OCI-LY3 (cell line): ENCODE measurements around the gene ATF6.
A peak's percentile ranks its signal among the peaks of the same experiment; 100 is the strongest.

ENCODE experiments used
- H2AFZ ChIP-seq: fragments of 200-600, 300-600 bp; shearing (Covaris generic); 2 replicates; pipeline ENCODE4 v1.6.0; 2014; ENCODE audit warnings: antibody characterized with exemption, low read depth, low read length
- H3K27ac ChIP-seq: fragments of 200-600, 300-600 bp; sonication (generic); 2 replicates; pipeline ENCODE4 v1.5.1; 2014; ENCODE audit warnings: mild to moderate bottlenecking, low read length, moderate library complexity, mixed read lengths
- H3K27me3 ChIP-seq: fragments of 200-600, 300-600 bp; sonication (generic); 2 replicates; pipeline ENCODE4 v1.6.1; 2014; ENCODE audit warnings: low read depth, low read length, mixed read lengths
- H3K36me3 ChIP-seq: fragments of 200-600, 300-600 bp; sonication (generic); replicated peaks from 2 replicates; pipeline ENCODE3; 2014; ENCODE audit warnings: low read depth, low read length, mixed read lengths
- H3K4me1 ChIP-seq: fragments of 300-600, 200-600 bp; sonication (generic); 2 replicates; pipeline ENCODE4 v1.6.1; 2014; ENCODE audit warnings: low read length, mixed read lengths
- H3K4me2 ChIP-seq: fragments of 200-600, 300-600 bp; sonication (generic); 2 replicates; pipeline ENCODE4 v1.6.1; 2014; ENCODE audit warnings: low read length, mixed read lengths
- H3K4me3 ChIP-seq: fragments of 300-600, 200-600 bp; sonication (generic); 2 replicates; pipeline ENCODE4 v1.5.1; 2014; ENCODE audit warnings: antibody characterized with exemption, mild to moderate bottlenecking, low read length, moderate library complexity
- H3K79me2 ChIP-seq: fragments of 300-600, 200-600 bp; shearing (Covaris generic); 2 replicates; pipeline ENCODE4 v1.6.1; 2014; ENCODE audit warnings: mild to moderate bottlenecking, low read length, mixed read lengths
- H3K9ac ChIP-seq: fragments of 300-600, 200-600 bp; shearing (Covaris generic); 2 replicates; pipeline ENCODE4 v1.6.0; 2014; ENCODE audit warnings: mild to moderate bottlenecking, low read length, moderate library complexity
- H3K9me3 ChIP-seq: fragments of 200-600, 300-600 bp; shearing (Covaris generic); 2 replicates; pipeline ENCODE4 v1.6.1; 2014; ENCODE audit warnings: low read length, mixed read lengths; ENCODE audit not compliant: insufficient read depth
- H4K20me1 ChIP-seq: fragments of 200-600, 300-600 bp; sonication (generic); 2 replicates; pipeline ENCODE4 v1.6.1; 2016; ENCODE audit warnings: low read length, mixed read lengths; ENCODE audit not compliant: insufficient read depth
- CTCF ChIP-seq: fragments of 200-600, 300-600 bp; sonication (generic); IDR thresholded peaks from 2 replicates; pipeline ENCODE4 v1.5.1; 2014; ENCODE audit warnings: antibody characterized with exemption, low read length, low read depth
- EZH2phosphoT487 ChIP-seq: fragments of 200-600 bp; shearing (Covaris generic); IDR thresholded peaks from 2 replicates; pipeline ENCODE4 v1.6.1; 2018; ENCODE audit warnings: antibody characterized with exemption, mixed run types, low read depth

Gene ATF6

GRCh38 chr1:161956930-161957329, 190.8 kb downstream of the ATF6 start:
- no peak overlapping the region for H3K27ac ChIP-seq
- H3K9ac ChIP-seq = no peak overlapping the region
- no peak overlapping the region for H2AFZ ChIP-seq
- H3K4me2 ChIP-seq = no peak overlapping the region
- no peaks in the 10 kb centered on the region for H3K79me2 ChIP-seq
- H3K4me3 ChIP-seq = no peak overlapping the region
- 0 out of 2 replicates have a peak, but pooled peaks cover 3% of the 10 kb centered on the region for H4K20me1 ChIP-seq
- no peaks in the 10 kb centered on the region for H3K27me3 ChIP-seq
- TF ChIP-seq CTCF (no peak), EZH2phosphoT487 (no peak)
- peaks cover 3% of the 10 kb centered on the region for H3K36me3 ChIP-seq
- H3K4me1 ChIP-seq = peaks cover 7% of the 10 kb centered on the region
- H3K9me3 ChIP-seq = no peaks in the 10 kb centered on the region

- Histone ChIP-seq H3K4me3 (no peak overlapping the region), H3K79me2 (no peaks in the 10 kb centered on the region), H3K27me3 (no peaks in the 10 kb centered on the region), H3K4me1 (peaks cover 16% of the 10 kb centered on the region), H2AFZ (no peak overlapping the region), H3K27ac (no peak overlapping the region), H4K20me1 (0 out of 2 replicates have a peak, but pooled peaks cover 9% of the 10 kb centered on the region), H3K36me3 (peaks cover 10% of the 10 kb centered on the region), H3K9ac (no peak overlapping the region), H3K9me3 (no peaks in the 10 kb centered on the region), H3K4me2 (no peak overlapping the region)
- TF ChIP-seq CTCF = no peak
- no peak for TF ChIP-seq EZH2phosphoT487
Observed at GRCh38 chr1:161958425-161958824, 192.3 kb downstream of the ATF6 start.

DNA sequence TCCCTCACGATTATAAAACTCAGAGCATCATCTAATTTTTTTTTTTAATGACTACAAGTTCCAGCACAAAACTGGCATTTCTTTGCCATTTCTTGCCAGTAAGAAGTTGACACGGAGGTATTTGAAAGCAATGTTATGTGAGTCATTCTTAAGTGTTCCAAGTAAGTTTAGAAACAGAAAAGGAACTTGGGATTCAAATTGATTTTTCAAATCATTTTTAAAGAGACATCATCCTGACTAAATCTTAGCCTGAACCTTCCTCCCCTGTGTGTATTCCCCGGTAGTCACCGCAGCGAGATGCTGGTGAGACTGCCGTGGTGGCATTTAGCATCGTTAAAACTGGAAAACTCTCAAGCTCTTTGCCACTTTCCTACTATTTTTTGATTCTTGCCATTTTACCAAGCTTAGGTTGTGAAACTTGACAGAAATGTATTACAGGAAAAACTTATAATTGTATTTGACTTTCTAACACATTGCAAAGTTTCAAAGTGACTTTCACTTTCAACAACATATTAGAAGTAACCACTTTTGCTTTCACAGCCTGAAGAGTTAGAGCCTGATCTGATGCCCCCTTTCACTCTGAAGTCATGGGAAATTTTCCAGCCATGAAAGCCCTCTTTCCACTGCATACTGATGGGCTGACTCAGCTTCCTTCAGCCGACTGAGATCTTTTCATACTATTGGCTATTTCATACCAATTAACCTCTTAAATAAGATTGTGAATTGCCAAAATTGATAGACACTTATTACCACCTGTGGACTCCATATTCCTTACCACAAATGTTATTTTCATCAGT, 196.2 kb downstream of the ATF6 start:
- no peak overlapping the region for H3K27ac ChIP-seq
- H3K9me3 ChIP-seq = no peaks in the 10 kb centered on the region
- peaks cover 16% of the 10 kb centered on the region for H3K4me1 ChIP-seq
- H3K79me2 ChIP-seq = no peaks in the 10 kb centered on the region
- TF ChIP-seq CTCF (no peak), EZH2phosphoT487 (no peak)
- peak overlapping the region; percentile 63 for H3K4me2 ChIP-seq
- no peak overlapping the region; the same call in 1 of the 2 replicates for H3K9ac ChIP-seq
- 0 out of 2 replicates have a peak, but pooled peaks cover 9% of the 10 kb centered on the region for H4K20me1 ChIP-seq
- H2AFZ ChIP-seq = no peak overlapping the region
- H3K4me3 ChIP-seq = peak overlapping the region; percentile 67
- peaks cover 17% of the 10 kb centered on the region for H3K36me3 ChIP-seq
- no peaks in the 10 kb centered on the region for H3K27me3 ChIP-seq

GRCh38 chr1:161966067-161966466, 199.9 kb downstream of the ATF6 start:
- Histone ChIP-seq H3K36me3 (peaks cover 17% of the 10 kb centered on the region), H3K9me3 (no peaks in the 10 kb centered on the region), H3K4me2 (no peak overlapping the region), H3K4me3 (no peak overlapping the region), H3K79me2 (no peaks in the 10 kb centered on the region), H3K27ac (no peak overlapping the region), H4K20me1 (0 out of 2 replicates have a peak, but pooled peaks cover 8% of the 10 kb centered on the region), H3K4me1 (peaks cover 16% of the 10 kb centered on the region), H2AFZ (no peak overlapping the region), H3K9ac (no peak overlapping the region), H3K27me3 (no peaks in the 10 kb centered on the region)
- TF ChIP-seq EZH2phosphoT487 (no peak), CTCF (no peak)
